Activated naive CD8-positive, alpha-beta T cell (primary cell): ENCODE measurements around the gene TMEM161B.
"Not testable (repeated sequence)": the region's sequence is repeated elsewhere in the genome, so short reads cannot be mapped to it uniquely, and the experiment has no call there.

Experiments
- H3K27ac Mint-ChIP-seq: one replicate; pipeline ENCODE4 v1.8.0; 2021; ENCODE audit warnings: mixed read lengths
- H3K27me3 Mint-ChIP-seq: one replicate; pipeline ENCODE4 v1.8.0; 2021; ENCODE audit warnings: mixed read lengths
- H3K36me3 Mint-ChIP-seq: one replicate; pipeline ENCODE4 v1.8.0; 2021; ENCODE audit warnings: mixed read lengths
- H3K4me1 Mint-ChIP-seq: one replicate; pipeline ENCODE4 v1.8.0; 2021; ENCODE audit warnings: low read depth, mixed read lengths
- H3K4me3 Mint-ChIP-seq: one replicate; pipeline ENCODE4 v1.8.0; 2021; ENCODE audit warnings: mild to moderate bottlenecking, mixed read lengths
- H3K9me3 Mint-ChIP-seq: one replicate; pipeline ENCODE4 v1.8.0; 2021; ENCODE audit warnings: low read depth, mixed read lengths

TMEM161B gene

DNA sequence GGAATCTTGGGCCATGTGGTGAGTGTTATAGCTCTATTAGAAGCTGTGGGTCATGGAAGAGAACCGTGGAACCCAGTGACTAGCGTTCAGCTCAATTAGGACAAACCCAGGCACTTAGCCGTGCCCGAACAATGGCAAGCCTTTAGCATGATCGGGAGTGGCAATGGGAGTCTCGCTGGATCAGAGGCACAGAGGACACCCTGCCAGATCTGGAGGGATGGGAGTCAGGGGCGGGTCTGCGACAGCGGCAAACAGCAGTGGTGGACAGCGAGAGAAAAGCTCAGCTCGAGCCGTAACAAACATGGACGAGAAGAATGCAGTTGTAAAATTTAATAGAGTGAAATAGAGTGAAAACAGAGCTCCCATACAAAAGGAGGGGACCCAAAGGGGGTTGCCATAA is 91.2 kb downstream of the TMEM161B start:
- H3K27ac Mint-ChIP-seq, H3K4me1 Mint-ChIP-seq, H3K36me3 Mint-ChIP-seq, H3K9me3 Mint-ChIP-seq, H3K4me3 Mint-ChIP-seq, H3K27me3 Mint-ChIP-seq: not testable (repeated sequence)

- H3K4me3 Mint-ChIP-seq, result no peak overlapping the region
- peaks cover 28% of the 10 kb centered on the region for H3K27me3 Mint-ChIP-seq
- no peaks in the 10 kb centered on the region for H3K4me1 Mint-ChIP-seq
- H3K9me3 Mint-ChIP-seq, result peaks cover 6% of the 10 kb centered on the region
- no peak overlapping the region for H3K27ac Mint-ChIP-seq
- peaks cover 2% of the 10 kb centered on the region for H3K36me3 Mint-ChIP-seq
Observed at GRCh38 chr5:88172847-88173758, 95.5 kb downstream of the TMEM161B start.

- no peaks in the 10 kb centered on the region for H3K9me3 Mint-ChIP-seq
- peaks cover 16% of the 10 kb centered on the region for H3K27me3 Mint-ChIP-seq
- no peaks in the 10 kb centered on the region for H3K4me1 Mint-ChIP-seq
- no peaks in the 10 kb centered on the region for H3K36me3 Mint-ChIP-seq
- no peak overlapping the region for H3K27ac Mint-ChIP-seq
- H3K4me3 Mint-ChIP-seq, result no peak overlapping the region
Observed at GRCh38 chr5:88159591-88159990, 109.1 kb downstream of the TMEM161B start.

DNA sequence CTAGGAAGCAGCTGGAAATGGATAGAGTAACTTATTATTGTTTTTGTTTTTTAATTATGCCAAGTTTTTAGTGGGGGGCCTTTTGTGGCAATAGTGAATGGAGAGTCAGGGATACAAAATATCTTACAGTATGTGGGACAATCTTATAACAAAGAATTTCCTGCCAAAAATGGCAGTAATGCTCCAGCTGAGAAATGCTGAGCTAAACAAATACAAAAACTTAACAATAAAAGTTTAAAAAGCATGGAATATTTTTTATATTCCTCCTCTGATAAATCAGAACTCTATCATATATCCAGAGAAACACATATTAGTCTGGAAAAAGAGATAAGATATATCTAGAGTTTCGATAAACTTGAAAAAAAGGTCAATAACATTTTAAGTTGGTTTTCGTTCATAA is 110.6 kb downstream of the TMEM161B start:
- H3K9me3 Mint-ChIP-seq, result no peaks in the 10 kb centered on the region
- H3K27ac Mint-ChIP-seq, result no peak overlapping the region
- no peaks in the 10 kb centered on the region for H3K4me1 Mint-ChIP-seq
- peaks cover 24% of the 10 kb centered on the region for H3K27me3 Mint-ChIP-seq
- no peaks in the 10 kb centered on the region for H3K36me3 Mint-ChIP-seq
- H3K4me3 Mint-ChIP-seq, result no peak overlapping the region

DNA sequence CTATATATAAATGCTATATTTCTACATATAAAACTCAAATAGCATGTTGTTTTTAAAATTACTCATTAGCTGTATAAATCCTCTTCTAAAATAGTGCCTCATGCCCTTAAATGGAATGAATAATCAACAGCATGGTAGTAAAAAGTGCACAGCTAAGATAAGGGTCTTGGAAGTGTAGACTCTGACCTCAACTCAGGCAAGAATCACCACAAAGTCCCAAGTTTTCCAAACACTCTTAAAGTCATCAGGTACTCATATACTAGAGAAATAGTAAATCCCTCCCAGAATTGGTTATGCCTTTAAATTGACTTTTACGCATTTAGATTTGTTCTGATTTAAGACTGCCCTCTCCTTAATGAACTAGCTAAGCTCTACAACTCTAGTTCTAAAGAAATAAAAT is 113.8 kb downstream of the TMEM161B start:
- Mint-ChIP-seq H3K4me1 (no peaks in the 10 kb centered on the region), H3K9me3 (peaks cover 10% of the 10 kb centered on the region), H3K27ac (no peak overlapping the region), H3K27me3 (peaks cover 27% of the 10 kb centered on the region), H3K4me3 (no peak overlapping the region), H3K36me3 (peaks cover 2% of the 10 kb centered on the region)

- Mint-ChIP-seq H3K4me3 (no peak overlapping the region), H3K27ac (no peak overlapping the region), H3K9me3 (peaks cover 10% of the 10 kb centered on the region), H3K27me3 (peaks cover 31% of the 10 kb centered on the region), H3K36me3 (peaks cover 2% of the 10 kb centered on the region), H3K4me1 (peaks cover under 1% of the 10 kb centered on the region)
Observed at GRCh38 chr5:88150747-88151146, 117.9 kb downstream of the TMEM161B start.

DNA sequence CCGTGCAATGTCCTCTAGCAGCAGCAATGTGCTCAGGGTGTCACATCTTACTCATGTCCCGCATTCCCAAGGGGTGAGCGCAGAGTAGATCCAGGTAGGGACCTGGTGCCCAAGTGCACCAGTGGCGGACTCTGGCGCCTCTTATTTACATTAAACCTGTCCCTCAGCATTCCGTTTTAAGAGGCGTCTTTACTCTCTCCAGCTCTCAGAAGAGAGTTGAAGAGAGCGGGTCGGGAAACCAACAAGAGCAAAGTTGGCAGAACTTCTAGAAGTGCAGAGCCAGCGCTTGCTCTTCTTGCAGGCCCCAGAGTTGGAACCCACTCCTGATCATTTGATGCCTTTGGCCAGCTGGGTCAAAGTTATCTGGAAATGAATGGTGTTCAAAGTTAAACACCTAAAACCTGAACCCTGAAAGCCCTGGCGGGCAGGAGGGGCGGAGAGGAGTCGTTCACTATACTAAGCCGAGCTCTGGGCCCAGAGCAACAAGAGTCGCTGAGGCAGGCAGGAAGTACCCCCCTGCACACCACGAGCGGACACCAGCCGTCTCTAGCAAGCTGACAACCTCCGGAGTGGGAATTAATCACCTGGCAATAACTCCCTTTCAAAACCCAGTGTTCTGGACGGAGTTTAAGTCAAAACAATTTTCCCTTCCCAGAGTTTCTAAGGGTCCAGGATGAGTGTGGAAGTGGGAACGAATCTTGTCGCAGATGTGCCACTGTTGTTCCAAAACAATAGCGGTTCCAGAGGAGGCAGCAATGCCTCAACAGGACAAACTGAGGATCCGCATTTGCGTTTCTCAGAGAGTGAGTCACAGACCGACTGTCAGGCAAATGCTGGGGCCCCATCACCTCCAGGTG is 122.8 kb downstream of the TMEM161B start:
- Mint-ChIP-seq H3K4me3 (peak overlapping the region; percentile 70), H3K27ac (no peak overlapping the region), H3K27me3 (peaks cover 31% of the 10 kb centered on the region), H3K4me1 (peaks cover 18% of the 10 kb centered on the region), H3K9me3 (peaks cover 2% of the 10 kb centered on the region), H3K36me3 (no peaks in the 10 kb centered on the region)

- H3K36me3 Mint-ChIP-seq, result no peaks in the 10 kb centered on the region
- peaks cover 31% of the 10 kb centered on the region for H3K27me3 Mint-ChIP-seq
- H3K4me1 Mint-ChIP-seq, result peaks cover 18% of the 10 kb centered on the region
- H3K9me3 Mint-ChIP-seq, result no peaks in the 10 kb centered on the region
- peak overlapping the region; percentile 70 for H3K4me3 Mint-ChIP-seq
- H3K27ac Mint-ChIP-seq, result no peak overlapping the region
Observed at GRCh38 chr5:88145221-88145610, 123.4 kb downstream of the TMEM161B start.
